K562 (cell line): Measurements from ENCODE around the gene PTPRE. TPM values are rescaled to one million over a fixed set of nuclear protein-coding genes. Genes with fewer than 3 reads are reported as not detected.

Experiments
- ATAC-seq: fragments of 200-7000 bp; cut with Tn5 transposase; 3 replicates; pipeline ENCODE4 v1.9.1; 2020; ENCODE audit warnings: moderate library complexity
- BruUV-seq: library from RNA; stranded (reverse); fragments of 400-500 nt; replicated peaks from 2 replicates; lab custom pipeline; 2021; lab: Mats Ljungman, UMichigan
- CTCF ChIA-PET: fragments of 300-600 bp; formaldehyde crosslinking; extraction: SDS; loops from one replicate; lab custom pipeline; 2021; ENCODE audit warnings: low intra/inter-chr PET ratio; lab: Yijun Ruan, JAX
- POLR2A ChIA-PET: fragments of 300-600, 350-650 bp; sonication (Branson Sonifier 250); formaldehyde crosslinking; extraction: SDS; loops from one replicate; lab custom pipeline; 2021; ENCODE audit warnings: antibody characterized with exemption, inconsistent platforms; lab: Yijun Ruan, JAX
- DNase-seq, 4 experiments: peaks; one replicate each; pipeline versions ENCODE4 v3.0.0 to v3.0.0-alpha.2; 2011 to 2018; ENCODE audit warnings: low spot score in 3 of 4, mixed read lengths in 3 of 4; ENCODE audit errors: extremely low read depth in 1 of 4
- FAIRE-seq: peaks from 2 replicates; lab custom pipeline; 2011; peaks lifted over from hg19 to GRCh38; lab: Jason Lieb, UNC
- H2AFZ ChIP-seq: 2 replicates; pipeline ENCODE4 v1.6.0; 2011; ENCODE audit warnings: low read depth, low read length, control low read depth, inconsistent platforms
- H3K27ac ChIP-seq: fragments of 200-600 bp; 3 replicates; pipeline ENCODE4 v1.8.0; 2011; ENCODE audit warnings: low read depth, mild to moderate bottlenecking, control low read depth, inconsistent platforms, low read length, moderate library complexity, mixed read lengths; ENCODE audit errors: extremely low read depth
- H3K27me3 ChIP-seq, 2 experiments: fragments of 300-600 bp in 1 of 2; 2 replicates in 1 of 2; 3 replicates in 1 of 2; pipeline versions ENCODE4 v1.6.0 to v1.8.0; 2011; ENCODE audit warnings: inconsistent platforms in 2 of 2, low read length in 2 of 2, mild to moderate bottlenecking in 1 of 2, mixed read lengths in 1 of 2, moderate library complexity in 1 of 2; ENCODE audit not compliant: control insufficient read depth in 2 of 2, insufficient read depth in 2 of 2
- H3K36me3 ChIP-seq: fragments of 300-600 bp; 3 replicates; pipeline ENCODE4 v1.8.0; 2011; ENCODE audit warnings: mild to moderate bottlenecking, low read length, inconsistent platforms; ENCODE audit not compliant: control insufficient read depth, insufficient read depth
- H3K4me1 ChIP-seq, 2 experiments: fragments of 200-600 bp in 1 of 2; replicated peaks in 1 of 2; 2 replicates in 1 of 2; 3 replicates in 1 of 2; pipeline versions ENCODE4 v1.5.1 to v1.8.0; 2011; ENCODE audit warnings: inconsistent platforms in 2 of 2, low read length in 2 of 2, mild to moderate bottlenecking in 1 of 2, mixed read lengths in 1 of 2, moderate library complexity in 1 of 2; ENCODE audit not compliant: control insufficient read depth in 2 of 2, insufficient read depth in 2 of 2
- H3K4me2 ChIP-seq: 2 replicates; pipeline ENCODE4 v1.6.1; 2011; ENCODE audit warnings: low read length, control low read depth, inconsistent platforms, mixed read lengths; ENCODE audit not compliant: insufficient read depth
- H3K4me3 ChIP-seq: fragments of 200-600 bp; sonication (generic), shearing (Covaris generic); 2 replicates; pipeline ENCODE4 v1.5.1; 2016; ENCODE audit warnings: control low read depth, inconsistent platforms
- H3K79me2 ChIP-seq: fragments of 200-600 bp; 3 replicates; pipeline ENCODE4 v1.8.0; 2011; ENCODE audit warnings: low read length, inconsistent platforms; ENCODE audit not compliant: control insufficient read depth, insufficient read depth
- H3K9ac ChIP-seq, 2 experiments: 2 replicates each; pipeline versions ENCODE4 v1.6.0 to v1.6.1; 2011; ENCODE audit warnings: low read depth in 2 of 2, low read length in 2 of 2, control low read depth in 1 of 2, inconsistent platforms in 1 of 2, mild to moderate bottlenecking in 1 of 2, mixed read lengths in 1 of 2; ENCODE audit not compliant: insufficient read depth in 1 of 2
- H3K9me1 ChIP-seq: one replicate; pipeline ENCODE4 v1.6.0; 2011; ENCODE audit warnings: inconsistent platforms, mild to moderate bottlenecking, low read length, moderate library complexity; ENCODE audit not compliant: control insufficient read depth, insufficient read depth
- H3K9me3 ChIP-seq: replicated peaks from 2 replicates; pipeline ENCODE4 v1.5.1; 2011; ENCODE audit warnings: low read depth, low read length, inconsistent platforms; ENCODE audit not compliant: control insufficient read depth, insufficient read depth
- H4K20me1 ChIP-seq: replicated peaks from 2 replicates; pipeline ENCODE4 v1.6.1; 2011; ENCODE audit warnings: low read length, inconsistent platforms, mixed read lengths; ENCODE audit not compliant: control insufficient read depth, insufficient read depth
- BRCA1 ChIP-seq, 2 experiments: fragments of 450-650 bp in 1 of 2; sonication (generic) in 1 of 2; formaldehyde crosslinking in 1 of 2; IDR thresholded peaks; 2 replicates each; pipeline versions ENCODE4 v1.5.0 to v1.6.1; 2017 to 2020; ENCODE audit warnings: mild to moderate bottlenecking in 1 of 2, missing genetic modification reagents in 1 of 2
- GABPA ChIP-seq: fragments of 200-800 bp; sonication (Bioruptor generic); conservative IDR thresholded peaks from 2 replicates; pipeline ENCODE4 v1.6.1; 2016; ENCODE audit warnings: low read depth, missing genetic modification characterization, missing compliant biosample characterization
- IFI16 ChIP-seq: fragments of 250-450 bp; sonication (Bioruptor Pico); IDR thresholded peaks from 2 replicates; pipeline ENCODE4 v2.1.2; 2022; ENCODE audit warnings: mild to moderate bottlenecking, inconsistent platforms
- KAT7 ChIP-seq: sonication (generic); formaldehyde crosslinking; IDR thresholded peaks from 2 replicates; pipeline ENCODE4 v1.8.0; 2022; ENCODE audit warnings: missing genetic modification reagents, mild to moderate bottlenecking, borderline replicate concordance
- MAZ ChIP-seq, 2 experiments: fragments of 450-650 bp in 1 of 2; sonication (generic) in 1 of 2; formaldehyde crosslinking; IDR thresholded peaks in 1 of 2; conservative IDR thresholded peaks in 1 of 2; 2 replicates each; pipeline versions ENCODE4 v1.4.0 to v1.5.0; 2020; ENCODE audit warnings: mild to moderate bottlenecking in 1 of 2, missing genetic modification reagents in 1 of 2
- NFATC3 ChIP-seq: fragments of 450-650 bp; IDR thresholded peaks from 2 replicates; pipeline ENCODE4 v1.6.1; 2017; ENCODE audit warnings: mild to moderate bottlenecking
- NFE2L1 ChIP-seq: fragments of 450-650 bp; IDR thresholded peaks from 2 replicates; pipeline ENCODE4 v1.6.1; 2016; ENCODE audit warnings: missing genetic modification characterization, low read depth, mild to moderate bottlenecking, missing compliant biosample characterization, moderate library complexity, borderline replicate concordance
- NR2C2 ChIP-seq, 2 experiments: fragments of 200-800 bp in 1 of 2; sonication (Bioruptor generic) in 1 of 2; sonication (generic) in 1 of 2; formaldehyde crosslinking in 1 of 2; IDR thresholded peaks; 2 replicates each; pipeline versions ENCODE4 v1.6.1 to v1.8.0; 2016 to 2022; ENCODE audit warnings: mild to moderate bottlenecking in 1 of 2, missing compliant biosample characterization in 1 of 2, missing genetic modification characterization in 1 of 2, missing genetic modification reagents in 1 of 2
- NR2F6 ChIP-seq: fragments of 450-650 bp; formaldehyde crosslinking; IDR thresholded peaks from 2 replicates; pipeline ENCODE4 v1.4.0; 2020; ENCODE audit warnings: mild to moderate bottlenecking
- POLR2A ChIP-seq: fragments of 450-650 bp; conservative IDR thresholded peaks from 2 replicates; pipeline ENCODE4 v1.6.1; 2016
- PPARD ChIP-seq: fragments of 250-450 bp; sonication (Bioruptor Pico); IDR thresholded peaks from 2 replicates; pipeline ENCODE4 v1.8.0; 2022; ENCODE audit warnings: inconsistent platforms, mild to moderate bottlenecking, moderate library complexity
- ZKSCAN3 ChIP-seq: fragments of 250-450 bp; sonication (Bioruptor Pico); IDR thresholded peaks from 2 replicates; pipeline ENCODE4 v1.4.0; 2020
- ZNF75A ChIP-seq: fragments of 450-650 bp; formaldehyde crosslinking; IDR thresholded peaks from 2 replicates; pipeline ENCODE4 v1.4.0; 2020; ENCODE audit warnings: mild to moderate bottlenecking
- WGBS: fragments of 100-300 bp; shearing (Covaris generic); methylation state at CpG from one replicate; pipeline ENCODE4 v1.1.6; 2016; ENCODE audit warnings: low coverage, mixed read lengths; ENCODE audit not compliant: insufficient coverage; ENCODE audit errors: missing lambda C conversion rate; 5-methylcytosine and 5-hydroxymethylcytosine counted together
- in situ Hi-C: fragments of 300-500 bp; cut with MboI; formaldehyde crosslinking; loops from 4 replicates; pipeline ENCODE4 v1.15.0; 2018; ENCODE audit warnings: inconsistent platforms, mixed read lengths
- intact Hi-C: fragments of 100-400 bp; cut with micrococcal nuclease; formaldehyde crosslinking; loops from 2 replicates; pipeline ENCODE4 v1.14.2; 2022
- polyA plus RNA-seq, 8 experiments: library from polyadenylated mRNA; depleted of rRNA in 4 of 8; stranded (reverse) in 5 of 8; unstranded in 3 of 8; fragments of >200 nt; fragmentation: Nextera tagmentation in 2 of 8; fragmentation: Illumina TruSeq in 1 of 8; extraction: Ambion mirVana in 2 of 8; extraction: Trizol in 1 of 8; gene quantifications; 2 replicates each; pipeline versions ENCODE4 v1.2.1 to v1.2.3, GENCODE V29; 2011 to 2014; ENCODE audit warnings: inconsistent platforms in 1 of 8, missing spikeins in 1 of 8
- total RNA-seq, 7 experiments: library from RNA; depleted of rRNA in 6 of 7; stranded (reverse); fragments of >200 nt in 6 of 7; fragmentation: Illumina TruSeq in 2 of 7; extraction: Trizol in 2 of 7; gene quantifications; 2 replicates each; pipeline versions ENCODE4 v1.2.1 to v1.2.3, GENCODE V29; 2011 to 2021; ENCODE audit warnings: low replicate concordance in 1 of 7
- TF ChIP-seq, protein P1 (sequence below): IDR thresholded peaks from 3 replicates; pipeline ENCODE4 v1.6.1; 2011; ENCODE audit warnings: borderline replicate concordance, mild to moderate bottlenecking, moderate library complexity; ENCODE audit not compliant: insufficient read length; ENCODE audit errors: extremely low read depth
- TF ChIP-seq, protein P2 (sequence below): fragments of 250-450 bp; sonication (Bioruptor Pico); IDR thresholded peaks from 2 replicates; pipeline ENCODE4 v1.8.0; 2022; ENCODE audit warnings: inconsistent platforms

Gene PTPRE
- total and polyA plus RNA-seq, 9 of the 15 experiments (the other 6 are each of a cell fraction or from before 2014, with no cell fraction given): 0.01 to 0.13 (median 0.04) TPM; not detected in 4

DNA sequence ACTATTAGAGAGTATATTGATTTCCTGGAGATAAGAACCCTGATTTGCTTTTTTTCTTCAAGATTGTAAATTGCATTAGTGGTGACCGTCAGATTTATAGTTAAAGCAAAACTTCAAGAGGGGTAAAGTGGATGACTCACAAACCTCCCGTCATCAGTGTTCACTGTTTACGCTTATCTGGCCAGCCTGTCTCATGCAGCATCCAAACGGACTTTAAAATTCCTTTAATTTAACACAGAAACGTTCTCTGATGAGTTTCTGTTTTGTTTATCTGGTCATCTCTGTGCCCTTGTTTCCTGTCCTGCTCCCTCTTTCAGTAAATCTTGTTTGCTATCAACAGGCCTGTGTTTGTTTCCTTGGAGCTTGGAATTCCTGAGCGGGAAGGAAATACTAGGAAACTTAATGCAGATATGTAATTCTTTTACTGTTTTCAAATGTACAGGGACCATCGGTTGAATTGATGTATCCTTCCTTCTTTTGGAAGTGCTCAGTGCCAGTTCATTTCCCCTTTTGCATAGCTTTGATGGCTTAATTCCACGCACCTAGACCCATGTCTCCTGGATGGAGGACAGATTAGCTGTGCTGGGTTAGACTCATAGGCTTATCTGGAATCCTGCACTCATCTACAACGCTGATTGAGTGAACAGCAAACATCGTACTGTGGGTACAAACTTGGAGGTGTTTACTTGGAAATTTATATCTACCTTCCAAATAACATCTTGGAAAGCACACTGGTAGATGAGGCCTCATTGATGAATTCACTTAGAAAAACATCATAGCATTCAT, 21.3 kb downstream of the PTPRE start (continued):
- TF ChIP-seq BRCA1 (IDR thresholded peaks at IDR 0.05) (no peak), BRCA1 (CRISPR knock-in tag; IDR thresholded peaks at IDR 0.05) (no peak), NR2C2 (CRISPR knock-in tag; IDR thresholded peaks at IDR 0.05) (no peak), NR2C2 (tag; IDR thresholded peaks at IDR 0.05) (no peak), NR2F6 (no peak), GABPA (tag) (no peak), MAZ (CRISPR knock-in tag; conservative IDR thresholded peaks at IDR 0.05 in 1 of 2, IDR thresholded peaks at IDR 0.05 in 1 of 2) (no peak)
- TF ChIP-seq, all 486 proteins: peak for 0

DNA sequence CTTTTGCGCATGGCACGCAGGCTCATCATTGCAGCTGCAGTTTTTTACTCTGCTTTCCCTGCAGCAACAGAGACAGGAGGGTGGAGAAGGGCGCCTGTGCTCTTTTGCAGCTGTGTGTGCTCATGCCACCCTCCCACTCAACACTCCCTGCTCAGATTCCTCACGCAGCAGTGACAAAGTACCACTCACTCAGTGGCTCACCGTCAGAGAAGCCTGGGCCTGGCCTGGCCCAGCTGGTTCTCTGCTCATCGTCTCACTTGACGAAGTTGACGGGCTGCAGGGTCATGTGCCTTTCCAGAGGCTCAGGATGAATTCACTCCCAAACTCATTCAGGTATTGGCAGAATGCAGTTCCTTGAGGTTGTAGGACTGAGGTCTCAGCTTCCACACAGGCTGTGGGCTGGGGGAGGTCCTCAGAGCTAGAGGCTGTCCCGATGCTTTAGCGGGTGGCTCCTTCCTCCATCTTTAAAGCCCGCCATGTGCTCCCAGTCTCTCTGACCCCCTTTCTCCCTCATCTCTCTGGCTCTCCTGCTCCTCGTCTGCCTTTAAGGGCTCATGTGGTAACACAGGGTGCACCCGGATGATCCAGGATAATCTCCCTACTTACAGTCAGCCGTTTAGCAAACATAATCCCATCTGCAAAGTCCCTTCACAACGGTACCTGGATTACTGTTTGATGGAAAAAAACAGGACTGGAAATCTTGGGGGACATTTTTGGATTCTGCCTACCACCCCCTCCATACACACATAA, 25.8 kb downstream of the PTPRE start:
- 0% methylated on average over 11 of the region's 15 CpGs for WGBS
- FAIRE-seq: no peak
- no peak overlapping the region for H3K27ac ChIP-seq
- H4K20me1 ChIP-seq: no peaks in the 10 kb centered on the region
- no peaks in the 10 kb centered on the region for H3K9me3 ChIP-seq
- H3K36me3 ChIP-seq: no peaks in the 10 kb centered on the region
- in situ Hi-C loops: no loop called here
- H3K4me3 ChIP-seq: no peak overlapping the region
- no peak overlapping the region for H2AFZ ChIP-seq
- no peaks in the 10 kb centered on the region for H3K79me2 ChIP-seq
- H3K9ac ChIP-seq: no peak overlapping the region
- no peaks in the 10 kb centered on the region for H3K9me1 ChIP-seq
- no TSS peak for BruUV-seq
- ChIA-PET CTCF (no interaction called here), POLR2A (no interaction called here)
- no peak overlapping the region for H3K4me2 ChIP-seq
- H3K27me3 ChIP-seq: peaks cover 0 to 17% of the 10 kb centered on the region in 2 experiments; a peak in 2 of 5 replicates
- no peaks in the 10 kb centered on the region for H3K4me1 ChIP-seq
- ATAC-seq: no peak
- intact Hi-C loops: no loop called here
- no peak for DNase-seq
- TF ChIP-seq NFATC3 (no peak), PPARD (no peak), ZKSCAN3 (CRISPR knock-in tag) (no peak), ZNF75A (CRISPR knock-in tag) (no peak), POLR2A (no peak), KAT7 (CRISPR knock-in tag) (no peak), IFI16 (CRISPR knock-in tag) (no peak), NFE2L1 (no peak)
- TF ChIP-seq, protein P1, sequence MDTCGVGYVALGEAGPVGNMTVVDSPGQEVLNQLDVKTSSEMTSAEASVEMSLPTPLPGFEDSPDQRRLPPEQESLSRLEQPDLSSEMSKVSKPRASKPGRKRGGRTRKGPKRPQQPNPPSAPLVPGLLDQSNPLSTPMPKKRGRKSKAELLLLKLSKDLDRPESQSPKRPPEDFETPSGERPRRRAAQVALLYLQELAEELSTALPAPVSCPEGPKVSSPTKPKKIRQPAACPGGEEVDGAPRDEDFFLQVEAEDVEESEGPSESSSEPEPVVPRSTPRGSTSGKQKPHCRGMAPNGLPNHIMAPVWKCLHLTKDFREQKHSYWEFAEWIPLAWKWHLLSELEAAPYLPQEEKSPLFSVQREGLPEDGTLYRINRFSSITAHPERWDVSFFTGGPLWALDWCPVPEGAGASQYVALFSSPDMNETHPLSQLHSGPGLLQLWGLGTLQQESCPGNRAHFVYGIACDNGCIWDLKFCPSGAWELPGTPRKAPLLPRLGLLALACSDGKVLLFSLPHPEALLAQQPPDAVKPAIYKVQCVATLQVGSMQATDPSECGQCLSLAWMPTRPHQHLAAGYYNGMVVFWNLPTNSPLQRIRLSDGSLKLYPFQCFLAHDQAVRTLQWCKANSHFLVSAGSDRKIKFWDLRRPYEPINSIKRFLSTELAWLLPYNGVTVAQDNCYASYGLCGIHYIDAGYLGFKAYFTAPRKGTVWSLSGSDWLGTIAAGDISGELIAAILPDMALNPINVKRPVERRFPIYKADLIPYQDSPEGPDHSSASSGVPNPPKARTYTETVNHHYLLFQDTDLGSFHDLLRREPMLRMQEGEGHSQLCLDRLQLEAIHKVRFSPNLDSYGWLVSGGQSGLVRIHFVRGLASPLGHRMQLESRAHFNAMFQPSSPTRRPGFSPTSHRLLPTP: no peak
- TF ChIP-seq, protein P2, sequence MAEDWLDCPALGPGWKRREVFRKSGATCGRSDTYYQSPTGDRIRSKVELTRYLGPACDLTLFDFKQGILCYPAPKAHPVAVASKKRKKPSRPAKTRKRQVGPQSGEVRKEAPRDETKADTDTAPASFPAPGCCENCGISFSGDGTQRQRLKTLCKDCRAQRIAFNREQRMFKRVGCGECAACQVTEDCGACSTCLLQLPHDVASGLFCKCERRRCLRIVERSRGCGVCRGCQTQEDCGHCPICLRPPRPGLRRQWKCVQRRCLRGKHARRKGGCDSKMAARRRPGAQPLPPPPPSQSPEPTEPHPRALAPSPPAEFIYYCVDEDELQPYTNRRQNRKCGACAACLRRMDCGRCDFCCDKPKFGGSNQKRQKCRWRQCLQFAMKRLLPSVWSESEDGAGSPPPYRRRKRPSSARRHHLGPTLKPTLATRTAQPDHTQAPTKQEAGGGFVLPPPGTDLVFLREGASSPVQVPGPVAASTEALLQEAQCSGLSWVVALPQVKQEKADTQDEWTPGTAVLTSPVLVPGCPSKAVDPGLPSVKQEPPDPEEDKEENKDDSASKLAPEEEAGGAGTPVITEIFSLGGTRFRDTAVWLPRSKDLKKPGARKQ: no peak
